Ishikawa (cell line): ENCODE measurements around the gene MLNR.

Experiments
- CEBPB ChIP-seq: IDR thresholded peaks from 2 replicates; pipeline ENCODE4 v1.6.1; 2012
- CREB1 ChIP-seq: IDR thresholded peaks from 2 replicates; pipeline ENCODE4 v1.6.1; 2012; ENCODE audit warnings: low read depth
- EGR1 ChIP-seq: IDR thresholded peaks from 2 replicates; pipeline ENCODE4 v1.6.1; 2012
- EP300 ChIP-seq: IDR thresholded peaks from 2 replicates; pipeline ENCODE4 v1.6.1; 2012; ENCODE audit warnings: borderline replicate concordance
- NFIC ChIP-seq: IDR thresholded peaks from 2 replicates; pipeline ENCODE4 v1.6.1; 2012
- RAD21 ChIP-seq: IDR thresholded peaks from 2 replicates; pipeline ENCODE4 v1.6.1; 2012; ENCODE audit warnings: low read depth
- TAF1 ChIP-seq: IDR thresholded peaks from 2 replicates; pipeline ENCODE4 v1.6.1; 2012; ENCODE audit warnings: low read depth, mild to moderate bottlenecking
- TCF12 ChIP-seq: IDR thresholded peaks from 2 replicates; pipeline ENCODE4 v1.6.1; 2012; ENCODE audit warnings: low read depth
- ZBTB7A ChIP-seq: IDR thresholded peaks from 2 replicates; pipeline ENCODE4 v1.6.1; 2012; ENCODE audit warnings: low read depth
- TF ChIP-seq, protein P1 (sequence below): IDR thresholded peaks from 2 replicates; pipeline ENCODE4 v1.6.1; 2012; ENCODE audit warnings: low read depth, mild to moderate bottlenecking
- TF ChIP-seq, protein P2 (sequence below): IDR thresholded peaks from 2 replicates; pipeline ENCODE4 v1.6.1; 2012
- TF ChIP-seq, protein P3 (sequence below): IDR thresholded peaks from 2 replicates; pipeline ENCODE4 v1.6.1; 2012

DNA sequence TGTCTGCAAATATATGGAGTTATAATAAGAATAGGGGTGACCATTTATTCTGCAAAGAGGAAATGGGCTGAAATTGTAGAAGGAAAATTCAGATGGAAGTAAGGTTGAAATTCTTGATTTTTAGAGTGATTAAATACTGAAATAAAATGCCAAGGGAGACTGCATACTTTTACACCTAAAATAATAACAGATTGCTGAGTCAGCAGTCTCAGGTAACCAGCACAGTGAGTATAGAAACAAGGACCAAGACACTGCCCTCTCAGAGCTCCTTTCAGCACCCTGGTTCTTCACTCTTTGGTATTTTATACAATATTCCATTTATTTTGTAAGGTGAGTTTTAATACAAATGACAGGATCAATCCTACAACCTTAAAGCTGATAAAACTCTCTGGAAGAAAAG, 48.8 kb upstream of the MLNR start:
- TF ChIP-seq CREB1 (no peak), EP300 (no peak), TAF1 (no peak), EGR1 (no peak), CEBPB (no peak), TCF12 (no peak), NFIC (no peak), RAD21 (no peak), ZBTB7A (no peak)
- TF ChIP-seq, protein P1, sequence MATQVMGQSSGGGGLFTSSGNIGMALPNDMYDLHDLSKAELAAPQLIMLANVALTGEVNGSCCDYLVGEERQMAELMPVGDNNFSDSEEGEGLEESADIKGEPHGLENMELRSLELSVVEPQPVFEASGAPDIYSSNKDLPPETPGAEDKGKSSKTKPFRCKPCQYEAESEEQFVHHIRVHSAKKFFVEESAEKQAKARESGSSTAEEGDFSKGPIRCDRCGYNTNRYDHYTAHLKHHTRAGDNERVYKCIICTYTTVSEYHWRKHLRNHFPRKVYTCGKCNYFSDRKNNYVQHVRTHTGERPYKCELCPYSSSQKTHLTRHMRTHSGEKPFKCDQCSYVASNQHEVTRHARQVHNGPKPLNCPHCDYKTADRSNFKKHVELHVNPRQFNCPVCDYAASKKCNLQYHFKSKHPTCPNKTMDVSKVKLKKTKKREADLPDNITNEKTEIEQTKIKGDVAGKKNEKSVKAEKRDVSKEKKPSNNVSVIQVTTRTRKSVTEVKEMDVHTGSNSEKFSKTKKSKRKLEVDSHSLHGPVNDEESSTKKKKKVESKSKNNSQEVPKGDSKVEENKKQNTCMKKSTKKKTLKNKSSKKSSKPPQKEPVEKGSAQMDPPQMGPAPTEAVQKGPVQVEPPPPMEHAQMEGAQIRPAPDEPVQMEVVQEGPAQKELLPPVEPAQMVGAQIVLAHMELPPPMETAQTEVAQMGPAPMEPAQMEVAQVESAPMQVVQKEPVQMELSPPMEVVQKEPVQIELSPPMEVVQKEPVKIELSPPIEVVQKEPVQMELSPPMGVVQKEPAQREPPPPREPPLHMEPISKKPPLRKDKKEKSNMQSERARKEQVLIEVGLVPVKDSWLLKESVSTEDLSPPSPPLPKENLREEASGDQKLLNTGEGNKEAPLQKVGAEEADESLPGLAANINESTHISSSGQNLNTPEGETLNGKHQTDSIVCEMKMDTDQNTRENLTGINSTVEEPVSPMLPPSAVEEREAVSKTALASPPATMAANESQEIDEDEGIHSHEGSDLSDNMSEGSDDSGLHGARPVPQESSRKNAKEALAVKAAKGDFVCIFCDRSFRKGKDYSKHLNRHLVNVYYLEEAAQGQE = no peak
- TF ChIP-seq, protein P2, sequence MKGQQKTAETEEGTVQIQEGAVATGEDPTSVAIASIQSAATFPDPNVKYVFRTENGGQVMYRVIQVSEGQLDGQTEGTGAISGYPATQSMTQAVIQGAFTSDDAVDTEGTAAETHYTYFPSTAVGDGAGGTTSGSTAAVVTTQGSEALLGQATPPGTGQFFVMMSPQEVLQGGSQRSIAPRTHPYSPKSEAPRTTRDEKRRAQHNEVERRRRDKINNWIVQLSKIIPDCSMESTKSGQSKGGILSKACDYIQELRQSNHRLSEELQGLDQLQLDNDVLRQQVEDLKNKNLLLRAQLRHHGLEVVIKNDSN = no peak
- TF ChIP-seq, protein P3, sequence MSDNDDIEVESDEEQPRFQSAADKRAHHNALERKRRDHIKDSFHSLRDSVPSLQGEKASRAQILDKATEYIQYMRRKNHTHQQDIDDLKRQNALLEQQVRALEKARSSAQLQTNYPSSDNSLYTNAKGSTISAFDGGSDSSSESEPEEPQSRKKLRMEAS = no peak
